ENCODE data around the gene OXSR1.
"Not testable (repeated sequence)": the region's sequence is repeated elsewhere in the genome, so short reads cannot be mapped to it uniquely, and the experiment has no call there.

Gene OXSR1

GRCh38 chr3:38226273-38226672 is 60.9 kb downstream of the OXSR1 start:
- no peak for DNase-seq (ENCODE audit: low spot score)

GRCh38 chr3:38227989-38228388 is 62.7 kb downstream of the OXSR1 start:
- DNase-seq (ENCODE audit: low spot score) = no peak

- no peak for DNase-seq (ENCODE audit: low spot score)
These were observed 63.7 kb downstream of the OXSR1 start for GRCh38 chr3:38229036-38229435.

- DNase-seq (ENCODE audit: low spot score) = no peak
These were observed 67.4 kb downstream of the OXSR1 start for GRCh38 chr3:38232701-38233100.

DNA sequence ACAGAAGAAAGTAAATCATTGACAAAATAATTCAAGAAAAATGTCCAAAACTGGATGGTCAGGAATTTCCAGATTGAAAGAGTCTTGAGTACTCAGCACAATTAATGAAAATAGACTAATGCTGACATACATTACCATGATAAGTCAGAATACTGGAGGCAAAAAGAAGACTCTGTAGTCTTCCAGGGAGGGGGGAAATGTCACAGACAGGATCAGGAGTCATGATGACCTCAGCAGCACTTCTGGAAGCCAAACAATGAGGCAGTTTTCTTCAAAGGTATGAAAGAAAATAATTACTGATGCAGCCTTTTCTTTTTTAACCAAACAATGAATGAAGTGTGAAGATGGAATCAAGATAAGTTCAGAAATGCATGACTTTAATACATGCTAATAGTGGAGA is 70.1 kb downstream of the OXSR1 start:
- no peak for DNase-seq (ENCODE audit: low spot score)

DNA sequence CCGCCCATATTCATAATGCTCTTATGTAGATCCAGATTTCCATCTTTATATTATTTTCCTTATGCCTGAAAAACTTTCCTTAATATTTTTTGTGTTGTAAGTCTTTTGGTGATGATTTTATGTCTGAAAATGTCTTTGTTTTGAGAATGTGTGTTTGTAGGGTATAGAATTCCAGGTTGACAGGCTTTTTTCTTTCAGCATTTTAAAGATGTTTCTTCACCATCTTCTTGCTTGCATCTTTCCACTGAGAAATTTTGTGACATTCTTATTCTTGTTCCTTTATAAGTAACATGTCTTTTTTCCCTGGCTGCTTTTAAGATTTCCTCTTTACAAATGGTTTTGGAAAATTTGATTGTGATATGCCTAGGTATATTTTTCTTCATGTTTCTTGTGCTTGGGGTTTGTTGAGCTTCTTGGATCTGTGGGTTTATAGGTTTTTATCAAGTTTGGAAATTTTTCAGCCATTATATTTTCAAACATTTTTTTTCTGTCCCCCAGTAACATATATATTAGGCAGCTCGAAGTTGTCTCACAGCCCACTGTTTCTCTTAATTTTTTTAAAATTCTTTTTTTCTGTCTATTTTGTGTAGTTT is 73.2 kb downstream of the OXSR1 start:
- no peak for DNase-seq (ENCODE audit: low spot score)

DNA sequence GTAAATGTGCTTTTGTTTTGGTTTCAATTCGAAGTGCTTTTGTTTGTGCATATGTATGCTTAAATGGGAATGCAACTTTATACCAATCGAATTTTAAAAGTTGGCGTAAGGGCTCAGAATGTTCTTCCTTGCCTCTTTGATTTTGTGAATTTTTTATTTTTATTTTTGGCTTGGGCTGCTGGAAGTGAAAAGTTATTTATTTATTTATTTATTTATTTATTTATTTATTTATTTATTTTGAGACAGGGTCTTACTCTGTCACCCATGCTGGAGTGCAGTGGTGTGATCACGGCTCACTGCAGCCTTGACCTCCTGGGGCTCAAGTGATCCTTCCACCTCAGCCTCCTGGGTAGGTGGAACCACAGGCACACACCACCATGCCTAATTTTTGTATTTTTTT is 77.5 kb downstream of the OXSR1 start:
- not testable (repeated sequence) for DNase-seq (ENCODE audit: low spot score)

GRCh38 chr3:38245930-38246329 is 80.6 kb downstream of the OXSR1 start:
- no peak for DNase-seq (ENCODE audit: low spot score)

- DNase-seq (ENCODE audit: low spot score) = peak; percentile 6
These were observed 82.2 kb downstream of the OXSR1 start for GRCh38 chr3:38247366-38248035.

- DNase-seq (ENCODE audit: low spot score) = no peak
These were observed 84.9 kb downstream of the OXSR1 start for GRCh38 chr3:38250198-38250597.

GRCh38 chr3:38251197-38251596 is 85.9 kb downstream of the OXSR1 start:
- DNase-seq (ENCODE audit: low spot score) = no peak

DNA sequence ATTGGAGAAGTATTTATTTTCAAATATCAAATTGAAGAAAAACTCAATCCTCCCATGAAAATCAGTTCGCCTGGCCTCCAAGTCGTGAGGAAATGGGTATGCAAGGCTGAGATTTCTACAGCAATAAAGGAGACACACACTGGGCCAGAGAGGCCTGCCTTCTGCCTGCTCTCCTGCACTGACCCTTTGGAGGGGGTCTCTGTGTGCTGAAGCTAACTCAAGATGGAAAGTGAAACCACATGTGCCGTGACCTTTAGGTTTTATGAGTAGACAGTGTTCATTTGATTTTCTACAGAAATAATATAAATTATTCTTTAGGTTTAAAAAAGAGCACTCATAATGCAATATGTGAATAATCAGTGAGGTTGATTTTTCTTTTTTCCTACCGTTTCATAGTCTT is 88.4 kb downstream of the OXSR1 start:
- no peak for DNase-seq (ENCODE audit: low spot score)

DNA sequence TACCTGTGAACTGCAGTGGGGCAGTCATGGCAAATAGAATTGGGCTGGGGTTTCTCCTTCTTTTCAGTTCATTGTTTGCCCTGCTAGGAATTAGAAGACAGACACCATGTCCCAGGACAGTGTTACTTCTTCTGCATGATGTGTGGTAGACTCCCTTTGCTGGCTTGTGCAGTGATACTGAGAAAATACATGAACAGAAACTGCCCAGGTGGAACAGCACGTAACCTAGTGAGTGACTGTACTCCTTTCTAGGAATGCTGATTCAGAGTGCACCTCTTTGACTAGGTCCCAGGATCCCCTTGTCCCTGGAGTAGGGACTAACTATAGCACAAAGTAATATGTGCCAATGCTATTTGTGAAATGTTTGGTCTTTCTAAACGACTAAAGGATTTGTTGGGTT is 89.5 kb downstream of the OXSR1 start:
- DNase-seq (ENCODE audit: low spot score) = no peak

- no peak for DNase-seq (ENCODE audit: low spot score)
These were observed 90.3 kb downstream of the OXSR1 start for GRCh38 chr3:38255627-38256026.

- DNase-seq (ENCODE audit: low spot score) = no peak
These were observed 92.2 kb downstream of the OXSR1 start for GRCh38 chr3:38257583-38257982.

- DNase-seq (ENCODE audit: low spot score) = no peak
These were observed 95.1 kb downstream of the OXSR1 start for GRCh38 chr3:38260474-38260873.

DNA sequence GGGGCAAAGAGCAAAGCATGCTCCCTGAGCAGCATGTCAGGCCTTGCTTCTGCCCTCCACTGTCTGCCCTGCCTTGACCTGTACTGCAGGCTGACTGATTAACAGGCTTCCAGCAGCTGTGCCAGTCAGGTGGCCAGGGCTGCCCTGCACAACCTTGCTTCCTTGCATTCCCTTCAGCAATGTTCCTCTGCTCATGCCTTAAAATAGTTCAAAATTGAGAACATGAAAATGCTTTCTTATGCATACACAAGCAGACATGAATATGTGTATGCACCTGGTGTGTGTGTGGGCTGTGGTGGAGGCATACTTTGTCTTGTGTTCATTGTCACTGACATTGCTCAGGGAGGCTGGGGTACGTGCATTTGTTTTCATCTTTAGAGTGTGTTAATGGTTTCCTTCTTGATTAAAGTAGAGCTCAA is 99.0 kb downstream of the OXSR1 start:
- DNase-seq (ENCODE audit: low spot score) = no peak

DNA sequence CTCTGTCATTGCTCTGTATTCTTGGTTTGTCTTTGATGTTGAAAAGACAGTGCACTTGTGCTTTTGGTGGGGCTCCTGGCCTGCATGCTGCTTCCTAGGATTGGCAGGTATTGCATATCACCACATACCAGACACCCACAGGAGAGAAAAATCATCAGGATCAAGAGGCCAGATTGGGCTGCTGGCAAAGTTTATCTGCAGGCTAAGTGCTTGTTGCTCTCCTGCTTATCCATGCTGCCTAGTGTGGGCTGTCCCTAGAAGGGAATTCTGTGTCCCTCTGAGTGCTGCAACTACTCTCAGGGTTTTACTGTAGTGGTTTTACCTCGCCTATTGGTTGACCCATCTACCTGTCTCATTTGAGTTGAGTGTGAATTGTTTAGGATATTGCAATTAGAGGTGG is 99.4 kb downstream of the OXSR1 start:
- DNase-seq (ENCODE audit: low spot score) = no peak

GRCh38 chr3:38265604-38266307 is 100.4 kb downstream of the OXSR1 start, which contains the start of gene SLC22A13:
Gene SLC22A13 (plus strand): TSS chr3:38265812. CDS start chr3:38265861, 49 bp downstream.
- DNase-seq (ENCODE audit: low spot score) = no peak

DNA sequence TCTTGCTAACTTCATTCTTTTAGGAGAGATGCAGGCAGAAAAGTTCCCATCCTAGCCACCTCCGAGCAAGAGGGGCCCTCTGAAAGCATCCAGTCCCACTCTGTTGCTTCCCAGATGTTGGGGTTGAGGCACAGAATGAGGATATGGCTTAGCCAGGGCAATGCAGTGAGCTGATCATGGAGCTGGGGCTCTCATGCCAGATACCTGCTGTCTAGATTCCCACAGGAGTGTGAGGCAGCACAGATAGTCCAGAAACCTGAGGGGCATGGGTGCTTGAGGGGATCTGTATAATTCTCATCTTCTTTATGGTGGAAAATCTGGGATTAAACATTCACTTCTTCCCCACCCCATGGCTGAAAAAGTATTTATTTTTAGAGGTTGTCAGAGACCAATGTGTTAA is 101.5 kb downstream of the OXSR1 start:
- DNase-seq (ENCODE audit: low spot score) = no peak

GRCh38 chr3:38267662-38268061 is 102.3 kb downstream of the OXSR1 start:
- no peak for DNase-seq (ENCODE audit: low spot score)

GRCh38 chr3:38268087-38268486 is 102.8 kb downstream of the OXSR1 start:
- DNase-seq (ENCODE audit: low spot score) = no peak

DNA sequence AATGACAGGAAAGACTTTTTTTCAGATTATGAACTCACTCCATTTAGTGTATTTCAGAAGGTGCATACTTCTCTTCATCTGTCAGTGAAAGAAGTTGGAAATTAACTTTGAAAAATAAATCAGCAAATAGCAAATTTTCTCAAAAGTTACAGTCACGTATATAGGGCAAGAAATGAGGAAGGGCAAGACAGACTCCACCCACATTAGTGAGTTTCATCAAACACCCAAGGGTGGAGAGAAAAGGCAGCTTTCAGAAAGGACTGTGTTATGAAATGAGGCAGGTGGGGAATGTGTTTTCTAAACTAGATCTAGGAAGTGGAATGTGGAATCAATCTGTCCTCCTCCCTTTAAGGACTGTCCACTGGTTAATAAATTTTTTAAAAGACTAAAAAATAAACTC is 103.2 kb downstream of the OXSR1 start:
- no peak for DNase-seq (ENCODE audit: low spot score)
